Measurements from ENCODE around the gene NEK4. TPM values are rescaled to one million over a fixed set of nuclear protein-coding genes. Genes with fewer than 3 reads are reported as not detected.

Gene NEK4
- polyA plus RNA-seq, 3 donors, result 29.0 to 31.2 (median 29.2) TPM

- no peak for DNase-seq (ENCODE audit: extremely low read depth in 1 of 11, low read depth in 9 of 11, low spot score in 4 of 11)
Measured at GRCh38 chr3:52715714-52716305, 54.9 kb downstream of the NEK4 start.

GRCh38 chr3:52714335-52715302, 56.1 kb downstream of the NEK4 start:
- DNase-seq (ENCODE audit: extremely low read depth in 1 of 11, low read depth in 9 of 11, low spot score in 4 of 11), result peak in 1 of 11 donors; percentile 16

DNA sequence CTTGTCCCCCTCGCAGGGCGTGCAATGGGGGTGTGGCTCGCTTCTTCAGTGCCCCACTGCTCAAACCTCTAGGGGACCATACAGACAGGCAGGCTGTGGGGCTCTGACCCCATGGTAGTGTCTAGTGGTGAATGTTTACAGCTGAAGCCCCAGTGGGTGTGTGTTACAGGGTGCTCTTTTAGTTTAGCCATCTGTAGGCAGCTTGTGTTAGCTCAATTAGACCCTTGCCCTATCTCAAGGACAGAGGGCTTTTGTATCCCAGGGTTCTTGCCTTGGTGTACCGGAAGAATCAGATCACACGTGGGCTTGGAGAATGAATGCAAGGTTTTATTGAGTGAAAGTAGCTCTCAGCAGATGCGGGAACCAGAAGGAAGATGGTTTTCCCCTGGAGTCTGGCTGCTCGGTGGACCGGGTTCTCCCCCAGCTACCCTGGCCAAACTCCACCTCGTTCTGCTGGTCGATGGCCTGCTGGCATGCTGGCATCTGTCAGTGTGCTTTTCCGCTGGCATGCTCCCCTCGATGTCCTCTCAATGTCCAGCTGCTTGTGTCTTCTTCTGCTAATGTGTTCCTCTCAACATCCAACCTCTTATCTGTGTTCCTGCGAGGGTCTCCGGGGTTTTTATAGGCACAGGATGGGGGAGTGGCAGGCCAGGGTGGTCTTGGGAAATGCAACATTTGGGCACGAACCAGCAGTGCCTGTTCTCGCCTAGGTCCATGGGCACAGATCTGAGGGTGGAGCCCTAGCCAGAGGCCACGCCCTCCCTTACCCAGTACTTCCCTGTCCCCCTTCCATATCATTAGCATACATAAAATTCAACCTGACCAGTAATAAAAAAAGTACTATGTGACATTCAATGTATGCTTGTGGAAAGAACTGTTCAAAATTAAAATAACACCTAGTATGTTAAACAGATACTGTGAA, 58.2 kb downstream of the NEK4 start:
- no peak for DNase-seq (ENCODE audit: extremely low read depth in 1 of 11, low read depth in 9 of 11, low spot score in 4 of 11)

DNA sequence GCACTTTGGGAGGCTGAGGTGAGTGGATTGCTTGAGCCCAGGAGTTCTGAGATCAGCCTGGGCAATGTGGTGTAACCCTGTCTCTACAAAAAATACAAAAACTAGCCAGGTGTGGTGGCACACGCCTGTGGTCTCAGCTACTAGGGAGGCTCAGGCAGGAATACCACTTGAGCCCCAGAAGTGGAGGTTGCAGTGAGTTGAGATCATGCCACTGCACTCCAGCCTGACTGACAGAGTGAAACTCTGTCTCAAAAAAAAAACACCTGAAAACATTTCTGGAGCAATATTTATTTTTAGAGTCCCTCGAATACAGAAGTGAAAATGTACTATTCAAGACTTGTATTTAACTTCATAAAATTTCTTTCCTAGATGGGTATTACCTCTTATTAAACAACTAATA, 60.2 kb downstream of the NEK4 start:
- no peak for DNase-seq (ENCODE audit: extremely low read depth in 1 of 11, low read depth in 9 of 11, low spot score in 4 of 11)

DNA sequence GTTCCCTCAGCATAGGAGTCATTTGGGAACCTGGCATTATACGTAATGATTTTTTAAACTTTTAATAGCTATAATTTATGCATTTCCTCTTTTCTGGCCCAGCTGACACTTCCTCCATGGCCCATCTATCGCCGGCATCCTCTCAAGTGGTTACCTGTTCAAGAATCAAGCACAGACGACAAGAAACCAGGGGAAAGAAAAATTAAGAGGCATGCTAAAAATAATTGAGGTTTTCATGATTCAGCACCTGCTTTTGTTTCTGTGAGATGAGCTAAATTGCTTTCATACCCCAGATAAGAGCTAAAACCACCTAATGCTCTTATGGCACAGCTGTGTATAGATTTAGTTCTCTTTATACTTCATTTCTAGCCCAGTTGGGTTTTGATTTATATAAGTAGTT, 63.2 kb downstream of the NEK4 start:
- DNase-seq (ENCODE audit: extremely low read depth in 1 of 11, low read depth in 9 of 11, low spot score in 4 of 11), result no peak

- DNase-seq (ENCODE audit: extremely low read depth in 1 of 11, low read depth in 9 of 11, low spot score in 4 of 11), result peak; percentile 56 to 85 (median 82)
Measured at GRCh38 chr3:52705688-52706686, 64.8 kb downstream of the NEK4 start, which contains the start of the genes GLT8D1 and SPCS1. TSS of gene GLT8D1 (minus strand) at chr3:52705791. CDS start at chr3:52700460, 5,331 bp downstream. TSS of gene SPCS1 (plus strand) at chr3:52706106. CDS start at chr3:52706247, 141 bp downstream.

DNA sequence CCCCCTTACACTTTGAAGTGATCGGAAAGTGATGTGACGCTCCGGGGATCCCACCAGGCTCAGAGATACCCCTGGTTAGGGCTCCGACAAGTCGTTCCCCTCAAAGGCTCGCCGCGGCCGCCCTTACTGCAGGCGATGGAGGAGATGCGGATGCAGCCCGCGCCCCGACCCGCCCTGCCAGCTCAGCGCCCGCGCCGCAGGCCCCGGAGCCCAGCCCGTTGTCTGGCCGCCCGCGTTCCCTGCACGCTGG, 65.4 kb downstream of the NEK4 start:
- no peak for DNase-seq (ENCODE audit: extremely low read depth in 1 of 11, low read depth in 9 of 11, low spot score in 4 of 11)

DNA sequence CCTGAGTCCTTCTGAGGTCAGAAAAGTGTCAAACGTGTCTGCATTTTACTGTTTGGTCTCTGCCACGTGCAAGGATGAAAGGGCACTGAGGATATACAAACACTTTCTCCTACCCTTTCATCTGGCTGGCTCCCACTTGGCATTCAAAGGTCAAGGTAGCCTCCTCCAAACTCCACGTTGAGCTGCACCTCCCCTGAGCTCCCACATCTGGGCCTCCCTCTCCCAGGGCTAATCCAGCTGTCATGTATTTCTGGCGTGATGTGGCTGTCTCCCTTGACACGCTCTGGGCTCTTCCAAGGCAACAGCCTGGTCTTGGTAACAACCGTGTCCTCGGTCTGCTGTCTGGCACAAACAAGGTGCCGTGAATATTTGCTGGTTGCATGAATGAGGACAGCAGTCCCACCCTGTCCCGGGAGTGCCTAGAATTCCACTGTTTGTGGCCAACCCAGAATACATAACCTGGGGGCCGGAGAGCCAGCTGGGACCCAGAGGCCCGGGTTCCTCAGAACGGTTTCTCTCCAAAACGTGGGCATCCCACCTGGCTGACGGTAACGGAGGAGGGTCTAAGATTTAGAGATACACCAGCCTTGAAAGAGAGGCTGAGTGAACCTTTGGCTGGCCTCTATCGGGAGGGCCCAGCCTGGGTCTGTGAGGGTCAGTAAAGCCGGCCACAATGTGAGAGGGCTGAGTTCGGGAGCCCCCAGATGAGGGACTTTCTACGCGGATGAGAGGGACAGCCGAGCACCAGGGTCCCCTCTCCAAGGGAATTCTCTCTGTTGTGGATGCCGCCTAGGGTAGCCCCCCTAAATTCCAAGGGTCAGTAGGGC, 65.9 kb downstream of the NEK4 start:
- peak in 1 of 11 donors; percentile 10 for DNase-seq (ENCODE audit: extremely low read depth in 1 of 11, low read depth in 9 of 11, low spot score in 4 of 11)

GRCh38 chr3:52703341-52703740, 67.4 kb downstream of the NEK4 start:
- DNase-seq (ENCODE audit: extremely low read depth in 1 of 11, low read depth in 9 of 11, low spot score in 4 of 11), result no peak

- no peak for DNase-seq (ENCODE audit: extremely low read depth in 1 of 11, low read depth in 9 of 11, low spot score in 4 of 11)
Measured at GRCh38 chr3:52697632-52697965, 73.1 kb downstream of the NEK4 start.

DNA sequence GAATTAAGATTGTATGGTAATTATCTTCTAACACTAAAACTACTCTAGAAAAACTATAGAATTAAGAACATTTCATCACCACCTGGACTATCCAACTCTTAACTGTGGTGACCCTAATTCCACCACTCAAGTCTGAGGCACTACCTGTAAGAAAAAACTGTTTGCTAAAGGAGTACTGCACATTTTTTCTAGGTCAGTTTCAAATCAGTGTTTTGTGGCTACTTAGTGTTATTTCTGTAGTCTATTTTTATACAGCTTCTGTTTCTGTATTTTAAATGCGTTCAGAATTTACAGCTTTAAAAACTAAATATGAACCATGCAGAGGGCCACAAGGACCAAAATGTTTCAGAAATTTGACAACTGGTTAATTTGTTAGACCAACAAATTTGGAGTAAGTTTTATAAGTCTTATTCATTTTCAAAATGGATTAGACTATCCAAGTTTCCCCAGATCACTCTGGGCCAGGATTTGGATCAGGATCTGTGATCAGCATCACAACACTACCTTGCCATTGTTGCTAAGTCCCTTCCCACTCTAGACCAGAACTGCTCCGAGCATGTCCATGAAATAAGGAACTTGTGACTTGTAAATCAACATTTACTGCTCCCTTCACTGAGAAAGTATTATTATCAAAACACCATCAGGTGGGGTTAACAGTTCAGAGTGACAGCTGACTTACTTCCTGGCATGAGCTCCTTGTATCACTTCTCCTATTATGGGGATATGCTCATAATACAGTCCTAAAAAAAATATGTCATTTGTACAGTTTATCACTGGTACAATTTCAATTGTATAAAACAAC, 73.7 kb downstream of the NEK4 start:
- no peak for DNase-seq (ENCODE audit: extremely low read depth in 1 of 11, low read depth in 9 of 11, low spot score in 4 of 11)

GRCh38 chr3:52695798-52696671, 74.7 kb downstream of the NEK4 start:
- no peak for DNase-seq (ENCODE audit: extremely low read depth in 1 of 11, low read depth in 9 of 11, low spot score in 4 of 11)

- DNase-seq (ENCODE audit: extremely low read depth in 1 of 11, low read depth in 9 of 11, low spot score in 4 of 11), result no peak
Measured at GRCh38 chr3:52694528-52695189, 76.1 kb downstream of the NEK4 start.

DNA sequence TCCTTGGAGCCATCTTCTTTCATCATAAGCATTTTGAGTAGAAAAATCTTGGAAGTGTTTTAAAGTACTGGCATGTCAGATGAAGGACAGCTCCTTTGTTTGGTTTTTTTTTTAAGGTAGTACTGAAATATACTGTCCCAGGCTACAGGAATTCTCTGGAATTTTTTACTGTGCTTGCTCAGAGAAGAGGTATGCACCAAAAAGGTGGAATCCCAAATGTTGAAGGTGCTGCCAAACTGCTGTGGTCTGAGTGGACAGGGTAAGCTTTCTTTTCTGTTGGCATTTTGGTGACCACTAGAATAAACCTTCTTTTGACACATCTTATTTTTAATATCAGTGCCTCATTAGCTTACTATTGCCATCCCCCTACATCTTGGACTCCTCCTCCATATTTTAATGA, 77.7 kb downstream of the NEK4 start:
- no peak for DNase-seq (ENCODE audit: extremely low read depth in 1 of 11, low read depth in 9 of 11, low spot score in 4 of 11)

DNA sequence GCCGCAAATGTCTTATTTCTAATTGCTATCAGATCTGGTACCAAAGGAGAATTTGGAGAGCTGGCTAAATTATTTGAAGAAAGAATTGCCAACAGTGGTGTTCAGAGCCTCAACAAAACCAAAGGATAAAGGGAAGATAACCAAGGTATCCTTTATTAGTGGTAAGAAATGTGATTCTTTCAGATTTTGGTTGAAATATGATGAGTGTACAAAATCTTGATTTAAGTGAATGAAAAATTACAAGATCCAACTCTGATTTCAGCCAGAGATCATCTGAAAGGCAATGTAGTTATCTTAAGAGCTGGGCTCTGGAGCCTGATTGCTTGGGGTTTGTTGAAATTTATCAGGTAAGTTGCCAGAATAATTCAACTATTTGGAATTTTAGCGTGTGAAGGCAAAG, 80.2 kb downstream of the NEK4 start:
- no peak for DNase-seq (ENCODE audit: extremely low read depth in 1 of 11, low read depth in 9 of 11, low spot score in 4 of 11)

Measured in renal cortex interstitium (tissue), 11 donors.